Gastrocnemius medialis (tissue), 4 donors: Measurements from ENCODE around the gene APOA1. TPM values are rescaled to one million over a fixed set of nuclear protein-coding genes. Genes with fewer than 3 reads are reported as not detected.

Source experiments
- ATAC-seq, 2 donors: fragments of 150-250 bp; one replicate each; pipeline ENCODE4 v1.9.1; 2016
- DNase-seq, 2 donors: peaks; one replicate each; pipeline ENCODE4 v3.0.0-alpha.2; 2019
- H3K27ac ChIP-seq, 4 donors: fragments of 200-600 bp; sonication (generic); 1 replicate in 1 of 4; 2 replicates in 3 of 4; pipeline ENCODE4 v1.5.1; 2016 to 2018; ENCODE audit warnings: mild to moderate bottlenecking in 2 of 4, moderate library complexity in 1 of 4
- H3K27me3 ChIP-seq, 3 donors: fragments of 200-600 bp; sonication (generic) in 2 of 3; 1 replicate in 1 of 3; 2 replicates in 2 of 3; pipeline versions ENCODE4 v1.5.1 to v1.6.0; 2016 to 2019; ENCODE audit warnings: mild to moderate bottlenecking in 1 of 3, moderate library complexity in 1 of 3
- H3K36me3 ChIP-seq, 2 donors: fragments of 200-600 bp; sonication (generic) in 1 of 2; one replicate each; pipeline ENCODE4 v1.5.1; 2017 to 2018
- H3K4me1 ChIP-seq, 2 donors: fragments of 200-600 bp; sonication (generic) in 1 of 2; one replicate each; pipeline ENCODE4 v1.5.1; 2016 to 2017; ENCODE audit warnings: mild to moderate bottlenecking in 2 of 2
- H3K4me3 ChIP-seq, 4 donors: fragments of 200-600 bp; sonication (generic) in 3 of 4; 1 replicate in 1 of 4; 2 replicates in 3 of 4; pipeline ENCODE4 v1.5.1; 2016 to 2019; ENCODE audit warnings: mild to moderate bottlenecking in 2 of 4
- H3K9me3 ChIP-seq, 3 donors: fragments of 200-600 bp; sonication (generic) in 2 of 3; 1 replicate in 1 of 3; 2 replicates in 2 of 3; pipeline ENCODE4 v1.5.1; 2016 to 2019
- CTCF ChIP-seq, 5 experiments: fragments of 450-650 bp in 3 of 5; fragments of 200-600 bp in 2 of 5; sonication (generic) in 2 of 5; IDR thresholded peaks in 4 of 5; conservative IDR thresholded peaks in 1 of 5; 1 replicate in 4 of 5; 2 replicates in 1 of 5; pipeline ENCODE4 v1.5.1; 2016 to 2019; ENCODE audit warnings: antibody characterized with exemption in 5 of 5, mild to moderate bottlenecking in 3 of 5, moderate library complexity in 3 of 5
- POLR2A ChIP-seq, 2 donors: fragments of 450-650 bp; IDR thresholded peaks; one replicate each; pipeline ENCODE4 v1.6.1; 2017; ENCODE audit warnings: antibody characterized with exemption in 2 of 2, mild to moderate bottlenecking in 2 of 2, moderate library complexity in 2 of 2
- in situ Hi-C, 4 donors: fragments of 200-750 bp; cut with MboI; loops; one replicate each; pipeline versions ENCODE4 v1.15.0 to v1.8.0; 2017; ENCODE audit warnings: low sequenced_read_pairs in 4 of 4
- intact Hi-C: fragments of 100-400 bp; cut with DNase I; formaldehyde crosslinking; loops from one replicate; pipeline ENCODE4 v1.15.1; 2023; ENCODE audit warnings: low total_unique reads
- total RNA-seq, 4 donors: library from RNA; depleted of rRNA; stranded (reverse); fragments of >200 nt; gene quantifications; one replicate each; pipeline versions ENCODE4 v1.1.0 to v1.2.3, GENCODE V29; 2016

Gene APOA1
- total RNA-seq, 4 donors from 2014 or later: 0.56 to 35.8 (median 18.2) TPM; not detected in 1

GRCh38 chr11:116879800-116880625 is 42.6 kb upstream of the APOA1 start:
- no peaks in the 10 kb centered on the region for H3K9me3 ChIP-seq
- no peak overlapping the region for H3K27ac ChIP-seq
- DNase-seq (no peak), ATAC-seq (peak; percentile 46 to 78)
- no peak overlapping the region for H3K4me3 ChIP-seq
- peaks cover 12 to 16% of the 10 kb centered on the region in 2 donors for H3K4me1 ChIP-seq
- TF ChIP-seq CTCF (IDR thresholded peaks at IDR 0.05 in 4 of 5, conservative IDR thresholded peaks at IDR 0.05 in 1 of 5): peak; percentile 44 to 70 (median 51)
- no peak for TF ChIP-seq POLR2A (IDR thresholded peaks at IDR 0.05)
- intact Hi-C loops: loop anchor here (1.0 to 2.0 kb wide), 3 partner anchors 219 to 346 kb away; partner anchors contain the start of gene SIK3
- no peaks in the 10 kb centered on the region for H3K27me3 ChIP-seq
- H3K36me3 ChIP-seq: peaks cover 0 to 5% of the 10 kb centered on the region in 2 donors
- in situ Hi-C loops: loop anchor here (5.0 to 25.0 kb wide), 5 partner anchors 222 to 357 kb away; partner anchors contain the start of genes PCSK7 (in 2 of the 4) and RNF214 (in 2 of the 4)

- intact Hi-C loops (no loop called here), in situ Hi-C loops (loop anchor here in 3 of 4 donors (5.0 to 25.0 kb wide), 4 partner anchors 226 to 361 kb away; partner anchors contain the start of genes PCSK7 (in 2 of the 3) and RNF214 (in 2 of the 3))
- no peaks in the 10 kb centered on the region for H3K27me3 ChIP-seq
- H3K36me3 ChIP-seq: peaks cover 0 to 29% of the 10 kb centered on the region in 2 donors
- H3K4me3 ChIP-seq: no peak overlapping the region
- DNase-seq (no peak), ATAC-seq (no peak)
- H3K27ac ChIP-seq: no peak overlapping the region
- H3K9me3 ChIP-seq: no peaks in the 10 kb centered on the region
- no peak for TF ChIP-seq POLR2A (IDR thresholded peaks at IDR 0.05)
- no peak for TF ChIP-seq CTCF (IDR thresholded peaks at IDR 0.05 in 4 of 5, conservative IDR thresholded peaks at IDR 0.05 in 1 of 5)
- peaks cover 18 to 23% of the 10 kb centered on the region in 2 donors for H3K4me1 ChIP-seq
These were observed 39.2 kb upstream of the APOA1 start for GRCh38 chr11:116876656-116877055.

GRCh38 chr11:116875194-116875593 is 37.8 kb upstream of the APOA1 start:
- Histone ChIP-seq H3K4me3 (no peak overlapping the region), H3K36me3 (peaks cover 0 to 29% of the 10 kb centered on the region in 2 donors), H3K27ac (no peak overlapping the region), H3K9me3 (no peaks in the 10 kb centered on the region), H3K4me1 (peaks cover 7 to 19% of the 10 kb centered on the region in 2 donors), H3K27me3 (no peaks in the 10 kb centered on the region)
- ATAC-seq (no peak), DNase-seq (no peak)
- intact Hi-C loops (no loop called here), in situ Hi-C loops (loop anchor here in 3 of 4 donors (5.0 to 25.0 kb wide), 4 partner anchors 227 to 362 kb away; partner anchors contain the start of genes PCSK7 (in 2 of the 3) and RNF214 (in 2 of the 3))
- TF ChIP-seq CTCF (IDR thresholded peaks at IDR 0.05 in 4 of 5, conservative IDR thresholded peaks at IDR 0.05 in 1 of 5) (no peak), POLR2A (IDR thresholded peaks at IDR 0.05) (no peak)

- Histone ChIP-seq H3K9me3 (no peaks in the 10 kb centered on the region), H3K4me1 (peaks cover 6 to 23% of the 10 kb centered on the region in 2 donors), H3K27me3 (no peaks in the 10 kb centered on the region), H3K4me3 (no peak overlapping the region), H3K27ac (no peak overlapping the region), H3K36me3 (peaks cover 0 to 38% of the 10 kb centered on the region in 2 donors)
- no peak for DNase-seq
- in situ Hi-C loops (loop anchor here in 1 of 4 donors (10.0 kb wide), 1 partner anchor 361 kb away; the partner anchor contains the start of genes PCSK7 and RNF214), intact Hi-C loops (no loop called here)
- no peak for ATAC-seq
- TF ChIP-seq POLR2A (IDR thresholded peaks at IDR 0.05): no peak
- no peak for TF ChIP-seq CTCF (IDR thresholded peaks at IDR 0.05 in 4 of 5, conservative IDR thresholded peaks at IDR 0.05 in 1 of 5)
These were observed 36.8 kb upstream of the APOA1 start for GRCh38 chr11:116874251-116874650.
